ENCODE data around the gene DAW1.

DNA sequence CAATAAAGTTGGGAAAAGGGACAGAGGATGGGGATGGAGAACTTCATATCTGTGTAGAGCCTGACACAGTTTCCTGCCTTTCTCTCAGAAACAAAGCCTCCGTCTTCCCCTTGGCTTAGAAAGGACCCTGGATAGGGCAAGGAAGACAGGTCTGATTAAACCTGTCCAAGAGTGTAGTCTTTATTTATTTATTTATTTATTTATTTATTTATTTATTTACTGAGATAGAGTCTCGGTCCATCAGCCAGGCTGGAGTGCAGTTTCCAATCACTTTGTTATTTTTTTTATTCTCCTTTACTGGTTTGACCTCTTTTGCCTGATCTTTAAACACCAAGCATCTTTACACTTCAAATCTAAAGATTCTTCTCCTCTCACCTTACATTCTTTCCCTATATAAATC is 47.5 kb upstream of the DAW1 start:
- TF ChIP-seq POLR2AphosphoS5 (IDR thresholded peaks at IDR 0.05; ENCODE audit: borderline replicate concordance, low read depth, low read length): no peak
- TF ChIP-seq FOXP2 (optimal IDR thresholded peaks at IDR 0.05; ENCODE audit: control extremely low read depth, extremely low read length, insufficient read depth): no peak
